ENCODE data around the gene LRP1B. TPM values are rescaled to one million over a fixed set of nuclear protein-coding genes. Genes with fewer than 3 reads are reported as not detected.
A peak's percentile ranks its signal among the peaks of the same experiment; 100 is the strongest.

Gene LRP1B
- total RNA-seq, 2 donors from 2014 or later = 0.79 to 1.8 TPM

- Histone ChIP-seq H3K36me3 (ENCODE audit: control insufficient read depth, insufficient read depth, low read length) (no peaks in the 10 kb centered on the region), H3K27ac (ENCODE audit: low read depth, low read length) (no peak overlapping the region), H3K27me3 (ENCODE audit: control insufficient read depth, insufficient read depth, low read length, poor library complexity, severe bottlenecking) (no peaks in the 10 kb centered on the region), H3K9ac (ENCODE audit: extremely low read depth, low read length, poor library complexity, severe bottlenecking) (no peak overlapping the region), H3K4me1 (ENCODE audit: control insufficient read depth, insufficient read depth, low read length) (no peaks in the 10 kb centered on the region), H3K9me3 (ENCODE audit: control insufficient read depth, low read length) (no peaks in the 10 kb centered on the region), H3K4me3 (ENCODE audit: low read length) (no peak overlapping the region)
- H3K27me3 Mint-ChIP-seq (ENCODE audit: insufficient read depth) = no peaks in the 10 kb centered on the region
- TF ChIP-seq CTCF (conservative IDR thresholded peaks at IDR 0.05) = peak; percentile 83
- DNase-seq = peak; percentile 85
- H3K36me3 Mint-ChIP-seq (ENCODE audit: low read depth) = no peaks in the 10 kb centered on the region
- H3K4me1 Mint-ChIP-seq = peaks cover 5% of the 10 kb centered on the region
- 61 to 71% methylated on average over 2 of the region's 2 CpGs for WGBS, 2 experiments (ENCODE audit: insufficient coverage in 1 of 2, insufficient read length in 1 of 2)
- no peaks in the 10 kb centered on the region for H3K9me3 Mint-ChIP-seq
- H3K4me3 Mint-ChIP-seq = no peak overlapping the region
- H3K27ac Mint-ChIP-seq = no peak overlapping the region
Measured at GRCh38 chr2:140586379-140586778, 1544.4 kb downstream of the LRP1B start.

GRCh38 chr2:140585016-140585415, 1545.8 kb downstream of the LRP1B start:
- Mint-ChIP-seq H3K4me1 (peaks cover 13% of the 10 kb centered on the region), H3K4me3 (no peak overlapping the region), H3K27ac (no peak overlapping the region), H3K36me3 (ENCODE audit: low read depth) (no peaks in the 10 kb centered on the region), H3K27me3 (ENCODE audit: insufficient read depth) (no peaks in the 10 kb centered on the region), H3K9me3 (no peaks in the 10 kb centered on the region)
- Histone ChIP-seq H3K27ac (ENCODE audit: low read depth, low read length) (no peak overlapping the region), H3K4me1 (ENCODE audit: control insufficient read depth, insufficient read depth, low read length) (no peaks in the 10 kb centered on the region), H3K36me3 (ENCODE audit: control insufficient read depth, insufficient read depth, low read length) (no peaks in the 10 kb centered on the region), H3K27me3 (ENCODE audit: control insufficient read depth, insufficient read depth, low read length, poor library complexity, severe bottlenecking) (no peaks in the 10 kb centered on the region), H3K4me3 (ENCODE audit: low read length) (no peak overlapping the region), H3K9me3 (ENCODE audit: control insufficient read depth, low read length) (no peaks in the 10 kb centered on the region), H3K9ac (ENCODE audit: extremely low read depth, low read length, poor library complexity, severe bottlenecking) (no peak overlapping the region)
- no peak for DNase-seq
- no peak for TF ChIP-seq CTCF (conservative IDR thresholded peaks at IDR 0.05)
- WGBS, 2 experiments (ENCODE audit: insufficient coverage in 1 of 2, insufficient read length in 1 of 2) = 0 to 43% methylated on average over 1 to 2 of the region's 2 CpGs

- no peaks in the 10 kb centered on the region for H3K27me3 ChIP-seq (ENCODE audit: control insufficient read depth, insufficient read depth, low read length, poor library complexity, severe bottlenecking)
- no peak for DNase-seq
- Mint-ChIP-seq H3K27me3 (ENCODE audit: insufficient read depth) (no peaks in the 10 kb centered on the region), H3K4me3 (no peak overlapping the region), H3K4me1 (peaks cover 13% of the 10 kb centered on the region), H3K9me3 (no peaks in the 10 kb centered on the region), H3K36me3 (ENCODE audit: low read depth) (no peaks in the 10 kb centered on the region), H3K27ac (no peak overlapping the region)
- no peaks in the 10 kb centered on the region for H3K36me3 ChIP-seq (ENCODE audit: control insufficient read depth, insufficient read depth, low read length)
- H3K9me3 ChIP-seq (ENCODE audit: control insufficient read depth, low read length) = no peaks in the 10 kb centered on the region
- H3K9ac ChIP-seq (ENCODE audit: extremely low read depth, low read length, poor library complexity, severe bottlenecking) = no peak overlapping the region
- no peak overlapping the region for H3K4me3 ChIP-seq (ENCODE audit: low read length)
- TF ChIP-seq CTCF (conservative IDR thresholded peaks at IDR 0.05) = no peak
- H3K4me1 ChIP-seq (ENCODE audit: control insufficient read depth, insufficient read depth, low read length) = no peaks in the 10 kb centered on the region
- H3K27ac ChIP-seq (ENCODE audit: low read depth, low read length) = no peak overlapping the region
Measured at GRCh38 chr2:140584471-140584870, 1546.3 kb downstream of the LRP1B start.
